Activated CD8-positive, alpha-beta T cell treated with anti-CD3 and anti-CD28 coated beads, Interleukin-2, amount 10 ng/mL, durations not matched to agents 7 days and 5 days (primary cell): ENCODE results near the gene KRTAP5-7. TPM values are rescaled to one million over a fixed set of nuclear protein-coding genes. Genes with fewer than 3 reads are reported as not detected.
"Not testable (repeated sequence)": the region's sequence is repeated elsewhere in the genome, so short reads cannot be mapped to it uniquely, and the experiment has no call there.

Experiments used
- ATAC-seq: fragments of 150-1000 bp; cut with Tn5 transposase; one replicate; pipeline ENCODE4 v1.10.0; 2021; ENCODE audit warnings: moderate library complexity
- CTCF ChIA-PET: fragments of 350-600 bp; sonication (Branson Sonifier 250); formaldehyde crosslinking; loops from one replicate; lab custom pipeline; 2021; ENCODE audit warnings: antibody characterized with exemption; lab: Charles Lee
- POLR2A ChIA-PET: fragments of 350-600 bp; sonication (Branson Sonifier 250); formaldehyde crosslinking; loops from one replicate; lab custom pipeline; 2021; ENCODE audit warnings: antibody characterized with exemption; lab: Charles Lee
- DNase-seq: peaks from one replicate; pipeline ENCODE4 v3.0.0-alpha.2; 2020
- H3K27ac Mint-ChIP-seq: one replicate; pipeline ENCODE4 v1.8.0; 2021; ENCODE audit warnings: mild to moderate bottlenecking, mixed read lengths
- H3K27me3 Mint-ChIP-seq: one replicate; pipeline ENCODE4 v1.8.0; 2021; ENCODE audit warnings: low read depth, mixed read lengths
- H3K36me3 Mint-ChIP-seq: one replicate; pipeline ENCODE4 v1.8.0; 2021; ENCODE audit warnings: low read depth, mixed read lengths
- H3K4me1 Mint-ChIP-seq: one replicate; pipeline ENCODE4 v1.8.0; 2021; ENCODE audit warnings: low read depth, mixed read lengths
- H3K4me3 Mint-ChIP-seq: one replicate; pipeline ENCODE4 v1.8.0; 2021; ENCODE audit warnings: mild to moderate bottlenecking, mixed read lengths
- H3K9me3 Mint-ChIP-seq: one replicate; pipeline ENCODE4 v1.8.0; 2022; ENCODE audit warnings: mixed read lengths; ENCODE audit not compliant: insufficient read depth
- total RNA-seq, 2 experiments: library from RNA; stranded (reverse); gene quantifications; one replicate each; pipeline ENCODE4 v1.2.3, GENCODE V29; 2021

KRTAP5-7 gene
- not detected for total RNA-seq

GRCh38 chr11:71526796-71527575 is at the start of gene KRTAP5-7:
TSS of gene KRTAP5-7 (plus strand) at chr11:71527267. CDS start at chr11:71527301, 34 bp downstream.
- H3K36me3 Mint-ChIP-seq, H3K27me3 Mint-ChIP-seq, ATAC-seq, H3K27ac Mint-ChIP-seq, H3K4me1 Mint-ChIP-seq, DNase-seq, H3K4me3 Mint-ChIP-seq, CTCF ChIA-PET, POLR2A ChIA-PET, H3K9me3 Mint-ChIP-seq: not testable (repeated sequence)

GRCh38 chr11:71477641-71478527 is 49.2 kb upstream of the KRTAP5-7 start:
- CTCF ChIA-PET = no interaction called here
- ATAC-seq (no peak), DNase-seq (no peak)
- Mint-ChIP-seq H3K4me3 (no peak overlapping the region), H3K27me3 (no peaks in the 10 kb centered on the region), H3K36me3 (peaks cover 45% of the 10 kb centered on the region), H3K4me1 (no peaks in the 10 kb centered on the region), H3K9me3 (no peaks in the 10 kb centered on the region), H3K27ac (no peak overlapping the region)
- POLR2A ChIA-PET = no interaction called here

GRCh38 chr11:71478528-71478840 is 48.6 kb upstream of the KRTAP5-7 start:
- Mint-ChIP-seq H3K9me3 (no peaks in the 10 kb centered on the region), H3K4me1 (no peaks in the 10 kb centered on the region), H3K27ac (no peak overlapping the region), H3K27me3 (no peaks in the 10 kb centered on the region), H3K4me3 (no peak overlapping the region), H3K36me3 (peaks cover 51% of the 10 kb centered on the region)
- DNase-seq (no peak), ATAC-seq (no peak)
- CTCF ChIA-PET = no interaction called here
- POLR2A ChIA-PET = no interaction called here

GRCh38 chr11:71481101-71481960 is 45.7 kb upstream of the KRTAP5-7 start:
- Mint-ChIP-seq H3K4me1 (no peaks in the 10 kb centered on the region), H3K27ac (no peak overlapping the region), H3K9me3 (no peaks in the 10 kb centered on the region), H3K27me3 (no peaks in the 10 kb centered on the region), H3K36me3 (peaks cover 61% of the 10 kb centered on the region), H3K4me3 (no peak overlapping the region)
- ATAC-seq = no peak
- DNase-seq = no peak
- ChIA-PET CTCF (no interaction called here), POLR2A (no interaction called here)

GRCh38 chr11:71482216-71482615 is 44.9 kb upstream of the KRTAP5-7 start:
- ChIA-PET CTCF (no interaction called here), POLR2A (no interaction called here)
- Mint-ChIP-seq H3K27me3 (no peaks in the 10 kb centered on the region), H3K36me3 (peaks cover 58% of the 10 kb centered on the region), H3K4me1 (no peaks in the 10 kb centered on the region), H3K4me3 (no peak overlapping the region), H3K27ac (no peak overlapping the region), H3K9me3 (no peaks in the 10 kb centered on the region)
- DNase-seq (no peak), ATAC-seq (no peak)

DNA sequence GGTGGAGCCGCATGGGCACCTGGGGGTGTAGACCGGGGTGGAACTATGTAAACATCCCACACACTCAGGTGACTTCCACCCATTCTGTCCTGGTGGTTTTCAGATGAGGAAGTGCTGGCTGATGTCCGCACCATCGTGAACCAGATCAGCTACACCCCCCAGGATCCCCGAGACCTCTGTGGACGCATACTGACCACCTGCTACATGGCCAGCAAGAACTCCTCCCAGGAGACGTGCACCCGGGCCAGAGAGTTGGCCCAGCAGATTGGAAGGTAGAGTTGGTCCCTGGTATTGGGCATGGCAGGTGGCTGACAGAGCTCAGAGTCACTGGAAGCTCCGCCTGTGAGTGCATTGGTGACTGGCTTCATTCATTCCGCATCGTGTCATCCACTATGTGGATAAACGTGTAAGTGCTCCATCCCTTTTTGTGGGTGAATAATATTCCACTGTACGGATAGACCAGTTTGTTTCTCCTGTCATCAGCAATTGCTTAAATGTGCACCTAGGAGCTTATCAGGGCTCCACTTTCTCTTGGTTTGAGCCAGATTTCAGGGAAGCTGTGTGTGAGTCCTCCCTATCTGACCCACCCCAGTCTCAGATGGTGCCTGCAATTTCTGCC is 44.2 kb upstream of the KRTAP5-7 start:
- no peak overlapping the region for H3K4me3 Mint-ChIP-seq
- no peak for ATAC-seq
- CTCF ChIA-PET = no interaction called here
- H3K36me3 Mint-ChIP-seq = peaks cover 57% of the 10 kb centered on the region
- H3K4me1 Mint-ChIP-seq = peaks cover under 1% of the 10 kb centered on the region
- H3K9me3 Mint-ChIP-seq = no peaks in the 10 kb centered on the region
- no peak for DNase-seq
- POLR2A ChIA-PET = no interaction called here
- H3K27ac Mint-ChIP-seq = no peak overlapping the region
- no peaks in the 10 kb centered on the region for H3K27me3 Mint-ChIP-seq

- DNase-seq = no peak
- no peak for ATAC-seq
- Mint-ChIP-seq H3K36me3 (peaks cover 62% of the 10 kb centered on the region), H3K27me3 (no peaks in the 10 kb centered on the region), H3K27ac (no peak overlapping the region), H3K9me3 (no peaks in the 10 kb centered on the region), H3K4me3 (no peak overlapping the region), H3K4me1 (peaks cover 4% of the 10 kb centered on the region)
- POLR2A ChIA-PET = no interaction called here
- CTCF ChIA-PET = no interaction called here
Measured at GRCh38 chr11:71483692-71484091, 43.4 kb upstream of the KRTAP5-7 start.

- POLR2A ChIA-PET = no interaction called here
- no peaks in the 10 kb centered on the region for H3K27me3 Mint-ChIP-seq
- CTCF ChIA-PET = no interaction called here
- ATAC-seq = no peak
- H3K9me3 Mint-ChIP-seq = no peaks in the 10 kb centered on the region
- H3K4me1 Mint-ChIP-seq = peaks cover 5% of the 10 kb centered on the region
- peaks cover 67% of the 10 kb centered on the region for H3K36me3 Mint-ChIP-seq
- DNase-seq = no peak
- H3K27ac Mint-ChIP-seq = no peak overlapping the region
- no peak overlapping the region for H3K4me3 Mint-ChIP-seq
Measured at GRCh38 chr11:71484248-71485062, 42.6 kb upstream of the KRTAP5-7 start.

- Mint-ChIP-seq H3K4me3 (no peak overlapping the region), H3K27me3 (no peaks in the 10 kb centered on the region), H3K36me3 (peaks cover 67% of the 10 kb centered on the region), H3K9me3 (no peaks in the 10 kb centered on the region), H3K4me1 (peaks cover 5% of the 10 kb centered on the region), H3K27ac (no peak overlapping the region)
- CTCF ChIA-PET = no interaction called here
- ATAC-seq = no peak
- no peak for DNase-seq
- POLR2A ChIA-PET = no interaction called here
Measured at GRCh38 chr11:71485063-71485399, 42.0 kb upstream of the KRTAP5-7 start.

GRCh38 chr11:71485466-71485865 is 41.6 kb upstream of the KRTAP5-7 start:
- Mint-ChIP-seq H3K4me3 (no peak overlapping the region), H3K4me1 (peaks cover 5% of the 10 kb centered on the region), H3K36me3 (peaks cover 67% of the 10 kb centered on the region), H3K27ac (no peak overlapping the region), H3K9me3 (no peaks in the 10 kb centered on the region), H3K27me3 (no peaks in the 10 kb centered on the region)
- ChIA-PET POLR2A (no interaction called here), CTCF (no interaction called here)
- ATAC-seq = no peak
- no peak for DNase-seq

DNA sequence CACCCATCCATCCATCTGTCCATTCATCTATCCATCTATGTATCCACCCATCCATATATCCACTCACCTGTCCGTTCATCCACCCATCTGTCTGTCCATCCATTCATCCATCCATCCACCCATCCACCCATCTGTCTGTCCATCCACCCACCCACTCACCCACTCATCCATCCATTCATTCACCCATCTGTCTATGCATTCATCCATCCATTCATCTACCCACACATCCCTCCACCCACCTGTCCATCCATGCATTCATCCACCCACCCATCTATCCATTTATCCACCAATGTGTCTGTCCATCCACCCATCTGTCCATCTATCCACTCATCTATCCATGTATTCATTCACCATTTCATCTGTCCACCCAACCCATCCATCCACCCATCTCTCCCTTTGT is 40.7 kb upstream of the KRTAP5-7 start:
- H3K9me3 Mint-ChIP-seq = no peaks in the 10 kb centered on the region
- H3K27me3 Mint-ChIP-seq = no peaks in the 10 kb centered on the region
- POLR2A ChIA-PET = no interaction called here
- no peak overlapping the region for H3K27ac Mint-ChIP-seq
- CTCF ChIA-PET = no interaction called here
- no peak overlapping the region for H3K4me3 Mint-ChIP-seq
- DNase-seq = no peak
- peaks cover 67% of the 10 kb centered on the region for H3K36me3 Mint-ChIP-seq
- H3K4me1 Mint-ChIP-seq = peaks cover 5% of the 10 kb centered on the region
- ATAC-seq = no peak
